ENCODE measurements around the gene DENR. TPM values are rescaled to one million over a fixed set of nuclear protein-coding genes. Genes with fewer than 3 reads are reported as not detected.

Gene DENR
- total and polyA plus RNA-seq, 2 of the 13 experiments (the other 11 are each of a cell fraction or from before 2014, with no cell fraction given) = 30.0 to 59.1 TPM

DNA sequence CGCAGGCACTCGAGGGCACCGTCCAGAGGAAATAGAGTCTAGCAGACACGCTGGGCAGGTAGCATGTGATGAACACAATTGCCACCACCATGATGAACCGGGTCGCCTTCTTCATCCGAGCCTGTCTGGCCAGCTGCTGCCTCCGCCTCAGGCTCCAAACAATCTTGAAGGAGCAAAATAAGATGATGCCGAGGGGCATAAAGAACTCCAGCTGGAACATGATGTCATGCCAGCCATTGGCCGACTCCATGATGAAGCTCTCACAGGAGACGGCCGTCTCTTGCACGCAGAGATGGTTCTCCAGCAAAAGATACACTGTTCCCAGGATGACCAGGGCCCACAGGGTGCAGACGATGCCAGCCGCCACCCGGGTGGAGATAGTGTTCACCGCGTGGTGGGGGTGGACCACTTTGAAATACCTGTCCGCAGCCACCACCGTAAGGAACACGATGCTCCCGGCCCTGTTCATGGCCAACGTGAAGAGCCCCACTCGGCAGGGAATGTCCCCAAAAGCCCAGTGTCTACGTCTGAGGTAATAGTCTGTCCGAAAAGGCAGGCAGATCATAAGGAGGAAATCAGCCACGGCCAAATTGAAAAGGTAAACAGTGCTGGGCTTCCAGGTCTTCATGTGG lies 22.9 kb upstream of the DENR start (continued):
- TF ChIP-seq, protein P1, sequence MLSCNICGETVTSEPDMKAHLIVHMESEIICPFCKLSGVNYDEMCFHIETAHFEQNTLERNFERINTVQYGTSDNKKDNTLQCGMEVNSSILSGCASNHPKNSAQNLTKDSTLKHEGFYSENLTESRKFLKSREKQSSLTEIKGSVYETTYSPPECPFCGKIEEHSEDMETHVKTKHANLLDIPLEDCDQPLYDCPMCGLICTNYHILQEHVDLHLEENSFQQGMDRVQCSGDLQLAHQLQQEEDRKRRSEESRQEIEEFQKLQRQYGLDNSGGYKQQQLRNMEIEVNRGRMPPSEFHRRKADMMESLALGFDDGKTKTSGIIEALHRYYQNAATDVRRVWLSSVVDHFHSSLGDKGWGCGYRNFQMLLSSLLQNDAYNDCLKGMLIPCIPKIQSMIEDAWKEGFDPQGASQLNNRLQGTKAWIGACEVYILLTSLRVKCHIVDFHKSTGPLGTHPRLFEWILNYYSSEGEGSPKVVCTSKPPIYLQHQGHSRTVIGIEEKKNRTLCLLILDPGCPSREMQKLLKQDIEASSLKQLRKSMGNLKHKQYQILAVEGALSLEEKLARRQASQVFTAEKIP (CRISPR knock-in tag; IDR thresholded peaks at IDR 0.05; ENCODE audit: borderline replicate concordance) = no peak
- TF ChIP-seq ELF4 (CRISPR knock-in tag; IDR thresholded peaks at IDR 0.05; ENCODE audit: borderline replicate concordance) = no peak
- TF ChIP-seq ZNF121 (CRISPR knock-in tag; IDR thresholded peaks at IDR 0.05) = no peak
- TF ChIP-seq ZNF607 (CRISPR knock-in tag; IDR thresholded peaks at IDR 0.05; ENCODE audit: borderline replicate concordance) = no peak
- TF ChIP-seq CC2D1A (CRISPR knock-in tag; IDR thresholded peaks at IDR 0.05) = no peak
- TF ChIP-seq, protein P2, sequence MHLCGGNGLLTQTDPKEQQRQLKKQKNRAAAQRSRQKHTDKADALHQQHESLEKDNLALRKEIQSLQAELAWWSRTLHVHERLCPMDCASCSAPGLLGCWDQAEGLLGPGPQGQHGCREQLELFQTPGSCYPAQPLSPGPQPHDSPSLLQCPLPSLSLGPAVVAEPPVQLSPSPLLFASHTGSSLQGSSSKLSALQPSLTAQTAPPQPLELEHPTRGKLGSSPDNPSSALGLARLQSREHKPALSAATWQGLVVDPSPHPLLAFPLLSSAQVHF (CRISPR knock-in tag; IDR thresholded peaks at IDR 0.05) = no peak
- TF ChIP-seq KDM4B (CRISPR knock-in tag; IDR thresholded peaks at IDR 0.05) = no peak
- TF ChIP-seq, protein P3, sequence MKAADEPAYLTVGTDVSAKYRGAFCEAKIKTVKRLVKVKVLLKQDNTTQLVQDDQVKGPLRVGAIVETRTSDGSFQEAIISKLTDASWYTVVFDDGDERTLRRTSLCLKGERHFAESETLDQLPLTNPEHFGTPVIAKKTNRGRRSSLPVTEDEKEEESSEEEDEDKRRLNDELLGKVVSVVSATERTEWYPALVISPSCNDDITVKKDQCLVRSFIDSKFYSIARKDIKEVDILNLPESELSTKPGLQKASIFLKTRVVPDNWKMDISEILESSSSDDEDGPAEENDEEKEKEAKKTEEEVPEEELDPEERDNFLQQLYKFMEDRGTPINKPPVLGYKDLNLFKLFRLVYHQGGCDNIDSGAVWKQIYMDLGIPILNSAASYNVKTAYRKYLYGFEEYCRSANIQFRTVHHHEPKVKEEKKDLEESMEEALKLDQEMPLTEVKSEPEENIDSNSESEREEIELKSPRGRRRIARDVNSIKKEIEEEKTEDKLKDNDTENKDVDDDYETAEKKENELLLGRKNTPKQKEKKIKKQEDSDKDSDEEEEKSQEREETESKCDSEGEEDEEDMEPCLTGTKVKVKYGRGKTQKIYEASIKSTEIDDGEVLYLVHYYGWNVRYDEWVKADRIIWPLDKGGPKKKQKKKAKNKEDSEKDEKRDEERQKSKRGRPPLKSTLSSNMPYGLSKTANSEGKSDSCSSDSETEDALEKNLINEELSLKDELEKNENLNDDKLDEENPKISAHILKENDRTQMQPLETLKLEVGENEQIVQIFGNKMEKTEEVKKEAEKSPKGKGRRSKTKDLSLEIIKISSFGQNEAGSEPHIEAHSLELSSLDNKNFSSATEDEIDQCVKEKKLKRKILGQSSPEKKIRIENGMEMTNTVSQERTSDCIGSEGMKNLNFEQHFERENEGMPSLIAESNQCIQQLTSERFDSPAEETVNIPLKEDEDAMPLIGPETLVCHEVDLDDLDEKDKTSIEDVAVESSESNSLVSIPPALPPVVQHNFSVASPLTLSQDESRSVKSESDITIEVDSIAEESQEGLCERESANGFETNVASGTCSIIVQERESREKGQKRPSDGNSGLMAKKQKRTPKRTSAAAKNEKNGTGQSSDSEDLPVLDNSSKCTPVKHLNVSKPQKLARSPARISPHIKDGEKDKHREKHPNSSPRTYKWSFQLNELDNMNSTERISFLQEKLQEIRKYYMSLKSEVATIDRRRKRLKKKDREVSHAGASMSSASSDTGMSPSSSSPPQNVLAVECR (CRISPR knock-in tag; IDR thresholded peaks at IDR 0.05; ENCODE audit: borderline replicate concordance) = peak; percentile 30; the same call in 1 of the 2 replicates
- no peak for TF ChIP-seq ZKSCAN1 (IDR thresholded peaks at IDR 0.05; ENCODE audit: low read length)
- TF ChIP-seq, protein P4, sequence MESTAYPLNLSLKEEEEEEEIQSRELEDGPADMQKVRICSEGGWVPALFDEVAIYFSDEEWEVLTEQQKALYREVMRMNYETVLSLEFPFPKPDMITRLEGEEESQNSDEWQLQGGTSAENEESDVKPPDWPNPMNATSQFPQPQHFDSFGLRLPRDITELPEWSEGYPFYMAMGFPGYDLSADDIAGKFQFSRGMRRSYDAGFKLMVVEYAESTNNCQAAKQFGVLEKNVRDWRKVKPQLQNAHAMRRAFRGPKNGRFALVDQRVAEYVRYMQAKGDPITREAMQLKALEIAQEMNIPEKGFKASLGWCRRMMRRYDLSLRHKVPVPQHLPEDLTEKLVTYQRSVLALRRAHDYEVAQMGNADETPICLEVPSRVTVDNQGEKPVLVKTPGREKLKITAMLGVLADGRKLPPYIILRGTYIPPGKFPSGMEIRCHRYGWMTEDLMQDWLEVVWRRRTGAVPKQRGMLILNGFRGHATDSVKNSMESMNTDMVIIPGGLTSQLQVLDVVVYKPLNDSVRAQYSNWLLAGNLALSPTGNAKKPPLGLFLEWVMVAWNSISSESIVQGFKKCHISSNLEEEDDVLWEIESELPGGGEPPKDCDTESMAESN (CRISPR knock-in tag; conservative IDR thresholded peaks at IDR 0.05) = no peak
- TF ChIP-seq, protein P5, sequence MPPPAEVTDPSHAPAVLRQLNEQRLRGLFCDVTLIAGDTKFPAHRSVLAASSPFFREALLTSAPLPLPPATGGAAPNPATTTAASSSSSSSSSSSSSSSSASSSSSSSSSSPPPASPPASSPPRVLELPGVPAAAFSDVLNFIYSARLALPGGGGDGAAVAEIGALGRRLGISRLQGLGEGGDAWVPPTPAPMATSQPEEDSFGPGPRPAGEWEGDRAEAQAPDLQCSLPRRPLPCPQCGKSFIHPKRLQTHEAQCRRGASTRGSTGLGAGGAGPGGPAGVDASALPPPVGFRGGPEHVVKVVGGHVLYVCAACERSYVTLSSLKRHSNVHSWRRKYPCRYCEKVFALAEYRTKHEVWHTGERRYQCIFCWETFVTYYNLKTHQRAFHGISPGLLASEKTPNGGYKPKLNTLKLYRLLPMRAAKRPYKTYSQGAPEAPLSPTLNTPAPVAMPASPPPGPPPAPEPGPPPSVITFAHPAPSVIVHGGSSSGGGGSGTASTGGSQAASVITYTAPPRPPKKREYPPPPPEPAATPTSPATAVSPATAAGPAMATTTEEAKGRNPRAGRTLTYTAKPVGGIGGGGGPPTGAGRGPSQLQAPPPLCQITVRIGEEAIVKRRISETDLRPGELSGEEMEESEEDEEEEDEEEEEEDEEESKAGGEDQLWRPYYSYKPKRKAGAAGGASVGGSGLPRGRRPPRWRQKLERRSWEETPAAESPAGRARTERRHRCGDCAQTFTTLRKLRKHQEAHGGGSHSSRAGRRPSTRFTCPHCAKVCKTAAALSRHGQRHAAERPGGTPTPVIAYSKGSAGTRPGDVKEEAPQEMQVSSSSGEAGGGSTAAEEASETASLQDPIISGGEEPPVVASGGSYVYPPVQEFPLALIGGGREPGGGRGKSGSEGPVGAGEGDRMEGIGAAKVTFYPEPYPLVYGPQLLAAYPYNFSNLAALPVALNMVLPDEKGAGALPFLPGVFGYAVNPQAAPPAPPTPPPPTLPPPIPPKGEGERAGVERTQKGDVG (CRISPR knock-in tag; IDR thresholded peaks at IDR 0.05; ENCODE audit: borderline replicate concordance) = no peak
- TF ChIP-seq, protein P6, sequence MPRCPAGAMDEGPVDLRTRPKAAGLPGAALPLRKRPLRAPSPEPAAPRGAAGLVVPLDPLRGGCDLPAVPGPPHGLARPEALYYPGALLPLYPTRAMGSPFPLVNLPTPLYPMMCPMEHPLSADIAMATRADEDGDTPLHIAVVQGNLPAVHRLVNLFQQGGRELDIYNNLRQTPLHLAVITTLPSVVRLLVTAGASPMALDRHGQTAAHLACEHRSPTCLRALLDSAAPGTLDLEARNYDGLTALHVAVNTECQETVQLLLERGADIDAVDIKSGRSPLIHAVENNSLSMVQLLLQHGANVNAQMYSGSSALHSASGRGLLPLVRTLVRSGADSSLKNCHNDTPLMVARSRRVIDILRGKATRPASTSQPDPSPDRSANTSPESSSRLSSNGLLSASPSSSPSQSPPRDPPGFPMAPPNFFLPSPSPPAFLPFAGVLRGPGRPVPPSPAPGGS (CRISPR knock-in tag; IDR thresholded peaks at IDR 0.05) = 0 out of 2 replicates have a peak, but pooled peaks have one; percentile 12
- no peak for TF ChIP-seq DR1 (CRISPR knock-in tag; IDR thresholded peaks at IDR 0.05)
- TF ChIP-seq ZFP82 (CRISPR knock-in tag; IDR thresholded peaks at IDR 0.05; ENCODE audit: borderline replicate concordance) = 0 out of 2 replicates have a peak, but pooled peaks have one; percentile 31
